Chondrocyte (in vitro differentiated cells): ENCODE measurements around the gene GLYR1. TPM values are rescaled to one million over a fixed set of nuclear protein-coding genes. Genes with fewer than 3 reads are reported as not detected.

ENCODE experiments used
- DNase-seq: peaks from one replicate; pipeline ENCODE4 v3.0.0; 2021; ENCODE audit warnings: mixed read lengths, low spot score
- H3K27ac Mint-ChIP-seq: one replicate; pipeline ENCODE4 v1.8.0; 2021; ENCODE audit warnings: mild to moderate bottlenecking, moderate library complexity, mixed read lengths; ENCODE audit not compliant: unreplicated experiment
- H3K27me3 Mint-ChIP-seq: 2 replicates; pipeline ENCODE4 v1.8.0; 2021; ENCODE audit warnings: low read depth, mixed read lengths
- H3K36me3 Mint-ChIP-seq: 2 replicates; pipeline ENCODE4 v1.8.0; 2021; ENCODE audit warnings: low read depth, mixed read lengths
- H3K4me1 Mint-ChIP-seq: 2 replicates; pipeline ENCODE4 v1.8.0; 2021; ENCODE audit warnings: low read depth, mild to moderate bottlenecking, mixed read lengths
- H3K4me3 Mint-ChIP-seq: one replicate; pipeline ENCODE4 v1.8.0; 2021; ENCODE audit warnings: mild to moderate bottlenecking, moderate library complexity, mixed read lengths; ENCODE audit not compliant: unreplicated experiment
- H3K9me3 Mint-ChIP-seq: 2 replicates; pipeline ENCODE4 v1.8.0; 2021; ENCODE audit warnings: low read depth, mixed read lengths
- total RNA-seq: library from RNA; stranded (reverse); gene quantifications from 3 replicates; pipeline ENCODE4 v1.2.1, GENCODE V29; 2021
- TF ChIP-seq, protein P1 (sequence below): fragments of 200-600 bp; sonication (generic); IDR thresholded peaks from 2 replicates; pipeline ENCODE4 v1.5.0; 2021; ENCODE audit warnings: antibody characterized with exemption, mild to moderate bottlenecking, moderate library complexity

Gene GLYR1
- total RNA-seq, 1 donor from 2014 or later, result 56.8 TPM

DNA sequence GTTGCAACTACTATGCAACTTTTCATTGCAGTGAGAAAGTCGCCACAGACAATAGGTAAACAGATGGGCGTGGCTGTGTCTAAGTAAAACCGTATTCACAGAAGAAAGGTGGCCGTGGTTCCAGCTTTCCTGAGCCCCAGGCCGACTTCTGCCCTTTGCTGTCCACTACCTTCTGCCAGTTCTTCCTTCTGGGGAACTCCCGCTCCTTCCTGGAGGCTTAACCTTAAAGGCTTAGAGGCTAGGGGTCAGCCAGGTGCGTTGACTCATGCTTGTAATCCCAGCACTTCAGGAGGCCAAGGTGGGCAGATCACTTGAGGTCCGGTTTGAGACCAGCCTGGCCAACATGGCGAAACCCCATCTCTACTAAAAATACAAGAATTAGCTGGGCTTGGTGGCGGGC lies 56.8 kb downstream of the GLYR1 start:
- Mint-ChIP-seq H3K36me3 (no peaks in the 10 kb centered on the region), H3K4me3 (no peak overlapping the region), H3K9me3 (no peaks in the 10 kb centered on the region), H3K27ac (no peak overlapping the region), H3K27me3 (no peaks in the 10 kb centered on the region), H3K4me1 (no peaks in the 10 kb centered on the region)
- no peak for DNase-seq
- TF ChIP-seq, protein P1, sequence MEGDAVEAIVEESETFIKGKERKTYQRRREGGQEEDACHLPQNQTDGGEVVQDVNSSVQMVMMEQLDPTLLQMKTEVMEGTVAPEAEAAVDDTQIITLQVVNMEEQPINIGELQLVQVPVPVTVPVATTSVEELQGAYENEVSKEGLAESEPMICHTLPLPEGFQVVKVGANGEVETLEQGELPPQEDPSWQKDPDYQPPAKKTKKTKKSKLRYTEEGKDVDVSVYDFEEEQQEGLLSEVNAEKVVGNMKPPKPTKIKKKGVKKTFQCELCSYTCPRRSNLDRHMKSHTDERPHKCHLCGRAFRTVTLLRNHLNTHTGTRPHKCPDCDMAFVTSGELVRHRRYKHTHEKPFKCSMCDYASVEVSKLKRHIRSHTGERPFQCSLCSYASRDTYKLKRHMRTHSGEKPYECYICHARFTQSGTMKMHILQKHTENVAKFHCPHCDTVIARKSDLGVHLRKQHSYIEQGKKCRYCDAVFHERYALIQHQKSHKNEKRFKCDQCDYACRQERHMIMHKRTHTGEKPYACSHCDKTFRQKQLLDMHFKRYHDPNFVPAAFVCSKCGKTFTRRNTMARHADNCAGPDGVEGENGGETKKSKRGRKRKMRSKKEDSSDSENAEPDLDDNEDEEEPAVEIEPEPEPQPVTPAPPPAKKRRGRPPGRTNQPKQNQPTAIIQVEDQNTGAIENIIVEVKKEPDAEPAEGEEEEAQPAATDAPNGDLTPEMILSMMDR, result no peak

DNA sequence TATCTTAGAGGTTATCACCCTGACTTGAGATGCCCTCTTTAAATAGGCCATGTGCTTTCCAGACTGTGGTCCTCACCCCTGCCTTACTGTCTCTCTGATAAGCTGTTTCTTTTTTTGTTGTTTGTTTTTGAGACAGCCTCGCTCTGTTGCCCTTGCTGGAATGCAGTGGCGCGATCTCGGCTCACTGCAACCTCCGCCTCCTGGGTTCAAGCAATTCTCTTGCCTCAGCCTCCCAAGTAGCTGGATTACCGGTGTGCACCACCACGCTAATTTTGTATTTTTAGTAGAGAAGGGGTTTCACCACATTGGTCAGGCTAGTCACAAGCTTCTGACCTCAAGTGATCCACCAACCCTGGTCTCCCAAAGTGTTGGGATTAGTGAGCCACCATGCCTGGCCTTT lies 58.2 kb downstream of the GLYR1 start:
- Mint-ChIP-seq H3K27me3 (no peaks in the 10 kb centered on the region), H3K4me3 (no peak overlapping the region), H3K36me3 (no peaks in the 10 kb centered on the region), H3K4me1 (no peaks in the 10 kb centered on the region), H3K9me3 (no peaks in the 10 kb centered on the region), H3K27ac (no peak overlapping the region)
- TF ChIP-seq, protein P1, result no peak
- DNase-seq, result no peak

DNA sequence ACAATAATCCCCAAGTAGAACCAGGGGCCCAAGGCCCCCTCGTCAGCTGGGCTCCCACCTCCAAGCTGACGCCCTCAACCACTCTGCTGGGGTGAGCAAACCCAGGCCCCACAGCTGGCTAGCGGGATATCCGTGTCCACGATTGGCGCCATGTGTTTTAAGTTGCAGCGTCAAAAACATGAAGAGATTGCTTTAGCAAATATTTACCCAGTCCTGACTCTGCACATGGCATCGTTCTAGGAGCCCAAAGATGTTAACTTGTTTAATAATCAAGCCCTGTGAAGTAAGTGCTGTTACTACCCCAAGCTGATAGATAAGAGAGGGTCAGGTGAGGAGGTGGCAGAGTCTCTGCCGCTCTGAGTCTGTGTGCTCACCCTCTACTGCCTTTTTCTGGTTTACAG lies 58.6 kb downstream of the GLYR1 start:
- Mint-ChIP-seq H3K27ac (no peak overlapping the region), H3K36me3 (no peaks in the 10 kb centered on the region), H3K9me3 (no peaks in the 10 kb centered on the region), H3K4me3 (no peak overlapping the region), H3K4me1 (no peaks in the 10 kb centered on the region), H3K27me3 (no peaks in the 10 kb centered on the region)
- DNase-seq, result no peak
- TF ChIP-seq, protein P1, result no peak

DNA sequence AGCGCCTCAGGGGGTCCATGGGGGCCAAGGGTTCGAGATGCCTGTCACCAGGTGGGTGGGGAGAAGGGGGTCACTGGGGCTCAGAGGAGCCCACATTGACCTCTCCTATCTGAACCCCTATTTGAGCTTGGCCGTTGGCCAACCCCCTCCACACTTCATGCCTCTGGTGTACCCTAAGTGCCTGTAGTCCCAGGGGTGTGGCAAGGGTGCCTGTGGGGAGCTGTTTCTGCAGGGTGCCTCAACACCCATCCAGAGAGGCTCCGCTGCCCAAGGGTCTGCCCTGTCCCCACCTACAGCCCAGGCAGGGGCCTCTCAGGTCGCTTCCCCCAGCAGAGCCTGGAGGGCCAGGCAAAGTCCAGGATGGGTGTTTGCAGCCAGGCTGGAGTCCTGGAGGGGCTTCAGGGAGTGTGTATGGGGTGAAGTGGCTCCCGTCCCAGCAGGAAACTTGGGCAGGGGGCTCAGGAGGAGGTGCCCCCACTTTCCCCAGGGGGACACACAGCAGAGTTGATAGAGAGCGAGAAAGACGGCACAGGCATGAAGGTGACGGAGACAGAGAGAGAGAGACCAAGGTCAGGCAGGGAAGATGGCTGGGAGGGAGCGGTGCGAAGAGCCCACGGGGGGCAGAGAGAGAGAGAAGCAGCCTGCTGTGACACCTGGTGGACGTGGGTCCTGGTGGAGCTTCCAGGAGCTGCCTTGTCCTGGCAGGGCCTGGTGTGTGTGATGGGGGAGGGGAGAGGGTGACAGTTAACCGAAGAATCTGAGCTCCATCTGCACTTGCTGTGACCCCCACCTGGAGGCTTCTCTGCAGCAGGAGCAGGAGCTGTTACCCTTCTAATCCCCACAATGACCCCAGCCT lies 59.2 kb downstream of the GLYR1 start, which contains the start of gene SEPTIN12:
Gene SEPTIN12 (minus strand): TSS at position 719 of the 856 bp plus-strand sequence. CDS start 700 bp downstream, at position 19.
- no peak for DNase-seq
- H3K4me3 Mint-ChIP-seq, result no peak within 1 kb of the TSS
- H3K4me1 Mint-ChIP-seq, result no peaks in the 10 kb centered on the region
- H3K9me3 Mint-ChIP-seq, result no peaks in the 10 kb centered on the region
- H3K27me3 Mint-ChIP-seq, result no peaks in the 10 kb centered on the region
- no peaks in the 10 kb centered on the region for H3K36me3 Mint-ChIP-seq
- TF ChIP-seq, protein P1, result no peak
- H3K27ac Mint-ChIP-seq, result no peak within 1 kb of the TSS

DNA sequence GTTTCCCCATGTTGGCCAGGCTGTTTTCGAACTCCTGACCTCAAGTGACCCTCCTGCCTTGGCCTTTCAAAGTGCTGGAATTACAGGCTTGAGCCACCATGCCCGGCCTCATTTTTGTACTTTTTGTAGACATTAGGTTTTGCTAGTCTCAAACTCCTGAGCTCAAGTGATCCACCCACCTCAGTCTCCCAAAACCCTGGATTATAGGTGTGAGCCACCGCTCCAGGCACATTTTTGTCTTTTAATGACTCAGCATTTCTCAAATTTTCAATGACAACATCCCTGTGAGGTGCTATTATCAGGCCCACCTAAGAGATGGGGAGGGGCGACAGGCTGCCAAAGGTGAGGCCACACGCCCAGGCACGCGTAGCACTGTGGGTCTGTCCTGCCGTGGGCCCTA lies 60.0 kb downstream of the GLYR1 start:
- Mint-ChIP-seq H3K27ac (no peak overlapping the region), H3K9me3 (no peaks in the 10 kb centered on the region), H3K4me1 (no peaks in the 10 kb centered on the region), H3K36me3 (no peaks in the 10 kb centered on the region), H3K4me3 (no peak overlapping the region), H3K27me3 (no peaks in the 10 kb centered on the region)
- DNase-seq, result no peak
- TF ChIP-seq, protein P1, result no peak
